Activated naive CD4-positive, alpha-beta T cell treated with anti-CD3 and anti-CD28 coated beads, Interleukin-2, amount 50 U/mL, for 16 hours (primary cell): ENCODE results near the gene C19orf73.

Experiments
- DNase-seq: peaks from one replicate; pipeline ENCODE4 v3.0.0-alpha.2; 2020

Gene C19orf73

DNA sequence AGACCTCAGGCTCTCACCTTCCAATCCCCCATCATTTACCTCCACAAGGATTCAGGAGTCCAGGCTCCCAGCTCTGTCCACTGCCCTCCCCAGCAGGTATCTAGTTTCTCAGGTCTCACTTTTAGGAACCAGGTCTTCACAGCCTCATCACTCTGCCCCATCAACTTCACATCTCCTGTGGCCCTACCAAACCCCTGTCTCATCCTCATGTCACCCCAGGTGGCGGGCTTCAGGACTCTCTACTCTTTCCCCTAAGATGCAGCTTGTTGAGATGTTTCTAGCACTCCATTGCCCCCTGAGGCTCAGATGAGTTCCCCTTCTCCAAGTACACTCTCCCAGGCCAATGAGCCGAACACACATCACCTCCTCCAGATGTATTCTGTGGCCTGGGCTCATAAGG is 1.9 kb upstream of the C19orf73 start:
- DNase-seq = no peak

DNA sequence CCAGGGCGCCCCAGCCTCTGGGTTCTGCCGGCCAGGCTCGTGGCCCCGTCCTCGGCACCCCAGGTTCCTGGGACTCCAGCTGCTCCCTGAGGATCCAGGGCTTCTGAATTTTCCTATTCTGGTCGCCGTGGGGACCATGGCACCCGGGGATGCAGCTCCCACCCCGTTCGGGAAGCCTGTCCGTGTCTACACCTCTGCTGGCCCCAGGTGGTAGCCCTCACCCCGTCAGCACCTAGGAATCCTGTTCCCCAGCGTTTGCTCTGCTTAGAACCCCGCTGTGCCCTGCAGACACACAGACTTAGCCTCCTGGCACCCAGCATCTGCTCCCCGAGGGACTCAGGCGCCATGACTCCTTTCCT is 1.4 kb upstream of the C19orf73 start:
- no peak for DNase-seq

DNA sequence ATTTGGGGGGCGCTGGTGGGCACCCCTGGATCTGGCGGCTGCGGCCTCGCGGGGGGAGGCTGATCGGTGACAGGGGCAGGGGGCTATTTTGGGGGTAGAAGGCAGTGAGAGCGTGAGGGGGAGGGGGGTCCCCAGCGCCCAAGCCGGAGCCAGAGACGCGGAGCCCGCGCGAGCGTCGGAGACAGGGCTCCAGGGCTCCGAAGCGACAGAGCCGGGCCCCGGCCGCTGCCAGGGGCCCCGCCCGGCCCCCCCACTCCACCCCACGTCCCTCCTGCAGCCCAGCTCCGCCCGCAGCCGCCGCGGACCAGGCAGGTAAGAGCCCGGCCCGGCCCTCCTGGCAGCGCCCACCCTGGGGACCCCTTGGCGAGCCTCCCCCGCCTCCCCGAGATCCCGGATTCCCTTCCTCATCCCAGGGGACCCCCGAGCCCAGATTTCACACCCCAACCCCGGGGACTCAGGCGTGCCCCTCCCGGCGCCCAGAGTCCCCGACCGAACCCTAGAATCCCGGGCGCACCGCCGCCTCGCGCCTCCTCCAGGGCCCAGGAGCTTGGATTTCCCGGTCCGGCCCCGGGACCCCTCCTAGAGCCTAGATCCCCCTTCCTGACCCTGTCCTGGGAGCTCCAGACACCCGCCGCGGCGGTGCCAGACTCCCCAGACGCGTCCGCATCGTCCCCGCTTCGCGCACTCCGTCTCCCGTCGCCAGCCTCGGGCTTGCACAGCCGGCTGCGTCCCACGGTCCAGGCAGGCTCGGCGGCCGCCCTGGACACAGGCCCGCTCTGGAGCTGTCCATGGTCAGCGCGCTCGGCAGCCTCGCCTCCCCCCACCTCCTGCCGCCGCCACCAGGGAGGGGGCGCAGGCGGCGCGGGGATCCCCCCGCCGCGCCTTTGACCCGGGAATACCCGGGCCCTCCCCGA is 725 bp upstream of the C19orf73 start, which contains the start of gene PPFIA3:
PPFIA3 (plus strand) TSS at position 134 of the 914 bp plus-strand sequence. CDS start 8,330 bp downstream, outside the sequence.
- DNase-seq = peak; percentile 19

DNA sequence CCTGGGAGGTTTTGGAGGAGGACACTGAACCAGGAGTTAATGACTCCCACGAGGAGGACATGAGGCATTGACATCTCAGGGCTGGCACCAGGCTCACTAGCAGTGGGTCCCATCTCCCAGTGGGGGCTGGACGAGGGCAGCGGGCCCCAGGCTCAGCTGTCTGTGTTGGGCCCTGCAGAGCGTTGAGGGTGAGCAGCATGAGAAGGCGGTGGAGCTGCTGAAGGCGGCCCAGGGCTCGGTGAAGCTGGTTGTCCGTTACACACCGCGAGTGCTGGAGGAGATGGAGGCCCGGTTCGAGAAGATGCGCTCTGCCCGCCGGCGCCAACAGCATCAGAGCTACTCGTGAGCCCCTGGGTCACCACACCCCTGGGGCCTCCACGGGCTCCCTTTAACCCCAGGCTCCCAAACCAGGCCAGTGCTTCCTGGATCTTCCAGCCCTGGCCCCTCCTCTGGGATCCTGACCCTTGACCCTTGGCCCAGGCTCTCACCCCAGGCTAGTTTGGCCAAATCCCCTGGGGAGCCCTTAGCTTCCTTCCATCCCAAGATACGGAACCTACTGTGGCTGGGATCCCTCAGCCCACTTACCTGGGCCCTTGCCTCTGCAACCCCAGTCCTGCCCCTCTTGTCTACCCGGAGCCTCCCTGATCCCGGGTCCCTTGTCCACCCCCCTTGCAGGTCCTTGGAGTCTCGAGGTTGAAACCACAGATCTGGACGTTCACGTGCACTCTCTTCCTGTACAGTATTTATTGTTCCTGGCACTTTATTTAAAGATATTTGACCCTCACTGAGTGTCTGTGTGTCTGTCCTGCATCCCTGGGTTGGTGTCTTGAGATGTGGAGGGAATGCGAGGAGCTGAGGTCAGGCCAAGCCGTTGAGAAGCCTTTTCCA is 1.0 kb downstream of the C19orf73 start:
- DNase-seq = no peak

DNA sequence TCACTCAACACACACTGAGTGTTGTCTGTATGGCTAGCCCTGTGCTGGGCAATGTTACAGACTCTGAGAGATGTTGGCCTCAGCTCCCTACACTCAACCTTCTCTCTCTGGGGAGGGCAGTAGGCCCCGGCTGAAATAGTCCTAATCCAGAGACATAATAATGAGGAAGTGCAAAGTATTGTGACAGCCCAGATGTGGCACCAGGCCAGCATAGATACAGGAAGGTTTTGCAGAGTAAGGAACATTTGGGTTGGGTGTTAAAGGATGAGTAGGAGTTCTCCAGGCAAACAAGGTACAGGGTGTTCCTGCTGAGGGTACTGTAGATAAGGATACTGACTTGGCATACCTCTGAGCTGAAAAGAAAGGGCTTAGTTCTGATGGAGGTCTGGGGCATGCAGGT is 2.4 kb downstream of the C19orf73 start:
- no peak for DNase-seq

DNA sequence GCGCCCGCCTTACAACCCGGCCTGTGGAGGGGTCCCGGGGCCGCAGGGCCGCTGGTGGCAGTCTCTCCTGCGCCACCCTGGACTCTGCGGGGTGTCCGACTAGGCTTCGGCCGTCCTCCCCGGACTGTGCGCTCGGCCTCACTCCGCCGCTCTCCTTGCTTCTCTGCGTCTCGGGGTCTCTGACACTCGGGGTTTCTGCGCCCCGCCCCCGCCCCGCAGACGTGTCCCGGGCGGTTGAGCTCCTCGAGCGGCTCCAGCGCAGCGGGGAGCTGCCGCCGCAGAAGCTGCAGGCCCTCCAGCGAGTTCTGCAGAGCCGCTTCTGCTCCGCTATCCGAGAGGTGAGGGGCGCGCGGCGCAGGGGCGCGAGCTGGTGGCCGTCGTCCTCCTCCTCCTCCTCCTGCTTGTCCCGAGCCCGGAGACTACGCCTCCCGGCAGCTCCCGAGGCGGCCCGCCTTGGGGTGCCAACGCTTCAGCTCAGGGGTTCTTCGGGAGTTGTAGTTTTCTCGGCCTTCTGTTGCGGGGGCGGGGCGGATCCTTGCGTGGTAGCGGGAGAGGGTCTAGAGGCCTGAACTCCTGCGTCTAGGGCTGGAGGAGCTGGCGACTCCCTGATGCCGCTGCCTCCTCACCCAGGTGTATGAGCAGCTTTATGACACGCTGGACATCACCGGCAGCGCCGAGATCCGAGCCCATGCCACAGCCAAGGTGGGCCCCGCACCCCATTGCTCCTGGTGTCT is 4.1 kb downstream of the C19orf73 start:
- peak; percentile 66 for DNase-seq

DNA sequence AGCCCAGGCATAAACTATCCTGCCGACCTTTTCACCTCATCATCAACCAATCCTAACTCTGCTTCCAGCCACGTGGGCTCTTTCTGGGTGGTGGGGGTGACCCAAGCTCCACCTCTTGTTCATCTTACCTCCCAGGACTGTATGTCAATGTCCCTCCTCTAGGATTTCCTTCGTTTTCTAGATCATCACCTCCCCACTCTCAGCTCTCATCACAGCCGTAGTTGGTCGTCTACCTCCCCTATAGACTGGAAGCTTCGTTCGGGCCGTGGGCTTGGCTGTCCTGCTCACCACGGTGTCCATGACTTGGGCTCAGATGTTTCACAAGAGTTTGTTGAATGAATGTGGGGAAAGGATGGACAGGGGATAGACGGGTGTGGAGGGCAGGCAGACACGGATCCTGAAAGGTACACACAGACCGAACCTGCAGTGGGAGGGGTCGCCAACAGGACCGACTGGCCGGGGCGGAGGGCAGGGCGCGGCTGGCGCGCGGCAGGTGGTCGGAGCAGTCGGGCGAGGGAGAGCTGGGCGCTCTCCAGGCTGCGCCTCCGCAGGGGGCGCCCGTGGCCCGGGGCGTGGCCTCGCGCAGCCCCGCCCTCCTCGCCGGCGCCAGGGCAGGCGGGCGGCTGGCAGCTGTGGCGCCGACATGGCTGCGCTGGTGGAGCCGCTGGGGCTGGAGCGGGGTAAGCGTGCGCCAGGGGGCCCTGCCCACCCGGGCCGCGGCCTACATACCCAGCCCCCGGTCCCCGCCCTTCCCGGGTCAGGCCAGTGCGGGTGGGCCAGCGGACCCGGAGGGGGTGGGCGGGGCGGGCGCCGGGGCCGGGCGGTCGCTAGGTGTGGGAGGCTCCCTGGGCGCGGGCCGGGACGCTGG is 4.9 kb downstream of the C19orf73 start, which contains the start of gene LIN7B:
LIN7B (plus strand) TSS at position 609 of the 868 bp plus-strand sequence; CDS start at position 644, 35 bp downstream.
- peak; percentile 77 for DNase-seq

DNA sequence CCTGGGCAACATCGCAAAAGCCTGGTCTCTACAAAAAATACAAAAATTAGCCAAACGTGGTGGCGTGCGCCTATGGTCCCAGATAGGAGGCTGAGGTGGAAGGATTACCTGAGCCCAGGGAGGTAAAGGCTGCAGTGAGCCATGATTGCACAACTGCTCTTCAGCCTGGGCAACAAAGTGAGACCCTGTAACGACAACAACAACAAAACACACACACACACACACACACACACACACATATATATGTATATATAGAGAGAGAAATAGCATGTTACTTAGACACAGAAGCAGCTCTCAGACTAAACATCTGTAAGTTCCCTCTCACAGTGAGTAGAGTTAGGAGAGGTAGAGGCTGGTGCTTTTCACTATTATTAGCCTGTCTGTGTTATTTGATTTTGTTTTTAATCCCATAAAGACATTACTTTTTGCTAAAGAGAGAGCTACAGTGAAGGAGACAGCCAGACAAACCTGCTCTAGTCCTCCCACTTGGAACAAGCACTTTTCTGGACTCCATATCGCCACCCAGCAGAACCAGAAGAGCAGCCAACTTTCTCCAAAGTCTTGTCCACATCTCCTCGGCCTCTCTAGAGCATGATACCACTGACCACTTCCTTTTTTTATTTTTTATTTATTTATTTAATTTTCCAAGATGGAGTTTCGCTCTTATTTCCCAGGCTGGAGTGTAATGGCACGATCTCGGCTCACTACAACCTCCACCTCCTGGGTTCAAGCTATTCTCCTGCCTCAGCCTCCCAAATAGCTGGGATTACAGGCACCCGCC is 7.5 kb downstream of the C19orf73 start:
- DNase-seq = no peak

DNA sequence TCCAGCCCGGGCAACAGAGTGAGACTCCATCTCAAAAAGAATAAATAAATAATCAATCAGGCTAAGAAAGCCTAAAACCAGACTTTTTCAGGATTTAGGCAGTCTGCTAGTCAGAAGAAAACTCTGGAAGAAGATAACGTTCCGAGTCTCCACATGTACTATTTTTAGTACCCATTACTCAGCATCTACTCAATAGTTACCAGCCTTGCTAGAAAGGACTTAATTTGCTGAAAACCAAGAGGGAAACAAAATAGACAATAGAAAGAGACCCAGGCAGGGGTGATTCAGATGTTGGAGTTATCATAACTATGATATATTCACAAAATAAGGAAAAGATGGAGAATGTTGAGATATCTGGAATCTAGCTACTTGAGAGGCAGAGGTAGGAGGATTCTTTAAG is 8.4 kb downstream of the C19orf73 start:
- DNase-seq = no peak

DNA sequence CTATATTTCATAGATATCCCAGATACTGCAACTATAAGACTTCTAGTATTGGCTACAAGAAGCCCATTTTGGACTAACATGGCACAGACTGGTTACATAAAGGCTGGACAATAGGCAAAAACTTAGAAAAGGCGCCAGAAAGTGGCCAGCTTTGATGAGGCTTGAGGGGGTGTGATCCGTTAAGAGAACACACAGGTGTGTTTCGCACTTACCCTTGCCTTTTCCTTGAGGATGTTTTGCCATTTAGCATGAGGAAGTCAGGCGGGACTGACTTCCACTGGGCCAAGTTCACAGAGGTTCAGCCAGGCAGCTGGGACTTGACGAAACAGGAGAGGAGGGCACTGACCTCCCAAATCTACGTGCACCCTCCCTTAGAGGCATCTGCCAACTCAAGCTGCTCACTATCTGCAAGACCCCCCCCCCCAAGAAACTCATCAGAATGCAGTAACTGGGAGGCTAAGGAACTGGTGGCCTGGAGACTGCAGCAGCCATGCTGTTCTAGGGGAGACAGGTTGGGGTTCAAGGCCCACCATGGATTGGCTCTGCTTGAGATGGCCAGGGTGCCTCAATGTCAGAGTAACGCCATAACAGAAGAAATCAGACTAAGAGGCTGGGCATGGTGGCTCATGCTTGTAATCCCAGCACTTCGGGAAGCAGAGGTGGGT is 9.2 kb downstream of the C19orf73 start:
- DNase-seq = no peak

DNA sequence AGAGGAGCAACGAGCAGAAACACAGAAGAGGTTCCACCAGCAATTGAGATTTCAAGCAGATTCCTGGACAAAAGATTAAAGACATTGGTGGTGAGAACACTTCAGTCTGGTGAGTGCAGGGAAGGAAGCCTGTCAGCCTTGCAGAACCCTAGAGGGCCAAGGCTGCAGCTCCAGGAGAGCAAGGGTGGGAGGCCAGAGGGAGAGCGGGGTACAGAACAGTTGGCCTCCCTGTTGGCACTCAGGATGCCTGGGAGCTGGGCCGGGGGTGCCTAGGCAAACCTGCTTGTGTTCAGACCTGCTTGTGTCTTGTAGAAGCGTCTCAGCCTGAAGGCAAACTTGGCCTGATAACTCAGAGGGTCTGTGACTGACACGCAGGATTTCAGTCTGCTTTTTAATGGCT is 9.9 kb downstream of the C19orf73 start:
- DNase-seq = no peak

DNA sequence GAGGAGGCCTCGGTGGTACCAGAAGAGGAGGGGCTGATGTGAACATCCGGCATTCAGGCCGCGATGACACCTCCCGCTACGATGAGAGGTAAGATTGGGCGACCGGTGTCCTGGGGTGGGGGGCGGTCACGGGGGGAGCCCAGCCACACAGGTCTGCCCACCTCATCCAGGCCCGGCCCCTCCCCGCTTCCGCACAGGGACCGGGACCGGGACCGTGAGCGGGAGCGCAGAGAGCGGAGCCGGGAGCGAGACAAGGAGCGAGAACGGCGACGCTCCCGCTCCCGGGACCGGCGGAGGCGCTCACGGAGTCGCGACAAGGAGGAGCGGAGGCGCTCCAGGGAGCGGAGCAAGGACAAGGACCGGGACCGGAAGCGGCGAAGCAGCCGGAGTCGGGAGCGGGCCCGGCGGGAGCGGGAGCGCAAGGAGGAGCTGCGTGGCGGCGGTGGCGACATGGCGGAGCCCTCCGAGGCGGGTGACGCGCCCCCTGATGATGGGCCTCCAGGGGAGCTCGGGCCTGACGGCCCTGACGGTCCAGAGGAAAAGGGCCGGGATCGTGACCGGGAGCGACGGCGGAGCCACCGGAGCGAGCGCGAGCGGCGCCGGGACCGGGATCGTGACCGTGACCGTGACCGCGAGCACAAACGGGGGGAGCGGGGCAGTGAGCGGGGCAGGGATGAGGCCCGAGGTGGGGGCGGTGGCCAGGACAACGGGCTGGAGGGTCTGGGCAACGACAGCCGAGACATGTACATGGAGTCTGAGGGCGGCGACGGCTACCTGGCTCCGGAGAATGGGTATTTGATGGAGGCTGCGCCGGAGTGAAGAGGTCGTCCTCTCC is 11.1 kb downstream of the C19orf73 start:
- no peak for DNase-seq

DNA sequence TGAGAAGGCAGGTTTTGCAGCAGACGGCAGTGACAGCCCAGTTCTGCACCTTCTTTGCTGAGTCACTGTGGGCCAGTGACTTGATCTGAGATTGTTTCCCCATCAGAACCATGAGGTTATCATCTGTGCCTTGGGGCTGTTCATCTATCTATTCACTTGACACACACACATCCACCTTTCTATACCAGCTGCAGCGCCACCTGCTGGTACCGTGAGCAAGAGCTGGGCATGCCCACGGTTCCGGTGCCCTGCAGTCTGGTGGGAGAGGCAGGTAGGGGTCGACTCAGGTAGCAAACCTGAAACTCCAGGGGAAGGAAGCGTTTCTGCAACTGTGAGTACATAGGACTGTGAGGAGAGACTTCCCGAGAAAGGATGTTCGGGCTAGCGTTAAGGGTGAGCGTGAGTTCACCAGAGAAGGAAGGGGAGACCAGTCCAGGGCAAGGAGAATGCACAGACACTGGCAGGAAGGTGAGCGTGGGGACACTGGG is 12.3 kb downstream of the C19orf73 start:
- DNase-seq = peak; percentile 70

DNA sequence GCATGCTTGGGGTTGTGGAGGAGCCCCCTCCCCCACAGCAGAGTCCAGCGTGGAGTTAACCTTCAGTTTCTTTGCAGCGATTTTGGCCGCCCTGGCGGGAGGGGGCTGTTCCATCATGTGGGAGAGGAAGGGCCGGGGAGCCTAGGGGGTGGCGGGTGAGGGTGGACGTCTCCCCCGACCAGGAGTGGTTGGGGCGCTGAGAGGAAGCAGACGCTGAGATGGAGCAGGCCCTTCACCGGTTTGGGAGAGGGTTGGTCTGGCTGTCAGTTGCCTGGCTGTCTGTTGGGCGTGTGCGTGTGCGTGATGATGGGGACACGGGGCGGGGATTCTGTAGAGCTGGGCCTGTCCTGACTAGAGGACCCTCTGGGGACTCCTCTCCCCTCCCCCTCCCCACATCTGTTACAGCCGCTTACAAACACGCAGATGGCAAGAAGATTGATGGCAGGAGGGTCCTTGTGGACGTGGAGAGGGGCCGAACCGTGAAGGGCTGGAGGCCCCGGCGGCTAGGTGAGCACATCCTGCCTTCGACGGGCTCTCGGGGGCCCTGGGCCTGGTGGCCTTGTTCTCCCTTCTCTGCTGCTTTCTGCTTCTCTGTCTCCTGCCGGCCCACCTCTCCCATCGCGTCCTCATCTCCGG is 14.6 kb downstream of the C19orf73 start:
- DNase-seq = no peak

DNA sequence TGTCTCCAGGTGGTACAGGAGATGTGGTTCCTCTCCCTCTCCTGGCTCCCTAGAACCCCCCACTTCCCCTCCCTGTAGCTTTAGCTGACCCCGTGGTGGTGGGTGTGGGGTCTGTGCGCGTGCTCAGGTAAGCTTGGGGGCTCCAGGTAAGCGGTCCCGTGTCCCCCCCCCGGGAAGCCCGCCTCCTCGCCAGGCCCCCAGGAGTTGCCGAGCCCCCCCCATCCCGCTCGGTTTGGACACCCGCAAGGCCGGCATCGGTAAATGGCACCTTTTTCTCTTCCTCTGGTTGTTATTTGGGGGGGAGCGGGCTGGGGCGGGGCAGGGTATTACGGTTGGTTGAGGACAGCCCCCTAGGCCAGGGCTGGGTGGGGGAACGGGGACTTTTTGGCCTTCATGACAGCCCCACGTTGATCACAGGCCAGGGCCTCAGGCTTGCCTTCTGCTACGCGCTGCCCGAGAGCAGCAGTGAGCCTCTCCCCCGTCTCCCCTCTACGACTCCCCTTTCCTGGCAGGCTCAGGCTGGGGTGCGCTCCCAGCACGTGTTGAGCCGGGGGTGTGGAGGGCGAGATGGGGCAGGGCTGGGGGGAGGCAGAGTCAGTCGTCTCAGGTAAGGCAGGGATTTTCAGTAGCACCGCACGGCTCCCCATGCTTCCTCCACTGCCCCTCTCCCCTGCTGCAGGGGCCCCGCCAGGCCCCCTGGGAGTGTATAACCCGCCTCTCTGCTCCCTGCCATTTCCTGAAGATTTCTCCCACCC is 15.4 kb downstream of the C19orf73 start:
- DNase-seq = no peak

DNA sequence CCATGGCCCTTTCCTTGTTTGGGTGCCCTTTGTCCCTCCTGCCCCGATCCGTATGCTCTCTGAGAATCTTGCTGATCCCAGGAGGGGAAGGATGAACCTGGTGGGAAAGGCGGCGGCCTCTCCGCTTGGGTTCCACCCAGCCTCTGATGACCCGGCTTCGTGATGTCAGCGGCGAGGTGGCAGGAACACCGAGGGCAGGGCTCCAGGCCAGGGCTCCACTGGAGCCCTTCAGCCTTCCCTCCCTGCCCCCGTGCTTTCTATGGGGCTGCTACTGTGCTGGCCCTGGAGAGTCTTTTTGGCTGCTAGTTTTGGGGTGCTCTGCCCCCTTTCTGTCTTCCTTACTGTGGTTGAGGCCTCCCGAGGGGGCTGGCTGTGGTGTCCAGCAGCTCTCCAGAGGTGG is 16.6 kb downstream of the C19orf73 start:
- DNase-seq = no peak

DNA sequence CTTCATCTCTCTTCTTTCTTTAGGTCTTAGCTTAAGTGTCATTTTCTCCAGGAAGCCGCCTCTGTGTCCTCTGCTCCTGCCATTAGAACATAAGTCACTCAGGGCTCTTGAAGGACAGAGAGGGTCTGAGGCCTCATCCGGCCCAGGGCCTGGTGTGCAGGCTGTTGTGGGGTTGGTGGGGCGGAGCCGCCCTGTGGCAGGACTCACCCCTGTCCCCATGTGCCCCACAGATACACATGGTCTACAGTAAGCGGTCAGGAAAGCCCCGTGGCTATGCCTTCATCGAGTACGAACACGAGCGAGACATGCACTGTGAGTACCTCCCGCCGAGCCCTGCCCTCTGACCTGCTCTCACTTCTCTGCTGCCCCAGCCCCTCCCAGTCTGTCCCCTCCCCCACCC is 17.8 kb downstream of the C19orf73 start:
- DNase-seq = no peak

DNA sequence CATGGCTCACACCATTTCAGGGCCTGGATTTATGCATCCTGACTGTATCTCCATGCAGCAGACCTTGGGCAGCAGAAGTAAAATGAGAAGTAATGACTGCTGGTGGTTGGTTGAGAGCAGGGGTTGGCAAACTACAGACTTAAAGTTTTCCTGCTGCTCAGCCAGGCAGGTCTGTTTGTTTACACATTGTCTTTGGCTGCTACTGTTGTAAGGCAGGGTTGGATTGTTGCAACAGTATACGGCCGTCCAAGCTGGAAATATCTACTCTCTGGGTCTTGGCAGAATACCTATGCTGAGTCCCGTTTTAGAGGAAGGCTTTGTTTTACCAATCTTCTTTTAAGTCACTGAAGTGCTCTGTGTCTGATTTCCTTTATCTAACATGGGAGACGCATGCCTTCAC is 20.1 kb downstream of the C19orf73 start:
- DNase-seq = no peak
